HG03575 (cell line): Measurements from ENCODE around the gene SNX22.
"Not testable (repeated sequence)": the region's sequence is repeated elsewhere in the genome, so short reads cannot be mapped to it uniquely, and the experiment has no call there.

Source experiments
- ATAC-seq: cut with Tn5 transposase; IDR thresholded peaks from one replicate; pipeline ENCODE4 v1.9.1; 2021; ENCODE audit not compliant: unreplicated experiment, insufficient number of reproducible peaks, low FRiP score; ENCODE audit errors: extremely low read depth

SNX22 gene

GRCh38 chr15:64151727-64152506 lies at the start of gene SNX22:
Gene SNX22, plus strand, starts transcription at chr15:64151731. Its CDS starts 45 bp downstream, at chr15:64151776.
- no peak for ATAC-seq

GRCh38 chr15:64102497-64102896 lies 49.0 kb upstream of the SNX22 start:
- no peak for ATAC-seq

DNA sequence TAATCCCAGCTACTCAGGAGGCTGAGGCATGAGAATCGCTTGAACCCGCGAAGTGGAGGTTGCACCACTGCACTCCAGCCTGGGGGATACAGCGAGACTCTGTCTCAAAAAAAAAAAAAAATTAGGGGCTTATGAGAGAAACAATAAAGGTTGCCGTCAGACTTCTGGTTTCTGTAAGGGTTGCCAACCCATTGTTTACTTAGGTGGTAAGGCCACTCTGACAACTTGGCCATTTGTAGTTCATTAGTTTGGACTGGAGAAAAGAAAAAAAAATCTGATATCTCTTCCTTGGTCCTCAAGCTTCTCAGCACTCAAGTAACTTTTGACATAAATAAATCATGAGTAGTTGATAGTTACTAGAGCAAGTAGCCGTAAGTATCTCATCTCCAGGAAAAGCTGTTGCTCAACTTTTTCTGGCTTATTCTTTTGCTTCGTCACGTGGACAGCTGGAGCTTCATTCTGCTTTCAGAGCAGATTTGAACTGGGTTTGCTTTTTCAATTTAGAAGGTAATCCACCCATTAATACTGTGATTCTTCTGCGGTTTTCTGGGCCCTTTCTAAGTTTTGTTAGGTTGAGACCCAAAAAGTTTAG lies 46.3 kb upstream of the SNX22 start:
- no peak for ATAC-seq

- no peak for ATAC-seq
Measured at GRCh38 chr15:64107337-64107736, 44.2 kb upstream of the SNX22 start.

DNA sequence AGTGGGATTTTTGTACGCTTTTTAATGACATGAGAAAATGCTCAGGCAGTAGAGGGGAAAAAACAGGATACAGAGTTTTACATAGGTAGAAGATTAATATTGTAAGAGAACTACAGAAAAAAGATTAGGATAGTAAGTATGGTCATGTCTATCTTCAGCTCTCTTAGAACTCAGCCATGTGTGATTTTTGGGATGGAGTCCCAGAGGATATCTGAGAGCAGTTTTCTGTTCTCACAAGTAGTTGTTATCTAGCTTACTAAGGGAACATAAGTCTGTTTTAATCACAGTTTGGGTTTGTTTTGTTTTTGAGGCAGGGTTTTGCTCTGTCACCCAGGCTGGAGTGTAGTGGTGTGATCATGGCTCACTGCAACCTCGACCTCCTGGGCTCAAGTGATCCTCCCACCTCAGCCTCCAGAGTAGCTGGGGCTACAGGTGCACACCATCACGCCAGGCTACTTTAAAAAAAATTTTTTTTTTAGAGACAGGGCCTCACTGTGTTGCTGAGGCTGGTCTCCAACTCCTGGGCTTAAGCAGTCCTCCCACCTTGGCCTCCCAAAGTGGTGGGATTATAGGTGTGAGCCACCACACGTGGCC lies 41.3 kb upstream of the SNX22 start:
- not testable (repeated sequence) for ATAC-seq

DNA sequence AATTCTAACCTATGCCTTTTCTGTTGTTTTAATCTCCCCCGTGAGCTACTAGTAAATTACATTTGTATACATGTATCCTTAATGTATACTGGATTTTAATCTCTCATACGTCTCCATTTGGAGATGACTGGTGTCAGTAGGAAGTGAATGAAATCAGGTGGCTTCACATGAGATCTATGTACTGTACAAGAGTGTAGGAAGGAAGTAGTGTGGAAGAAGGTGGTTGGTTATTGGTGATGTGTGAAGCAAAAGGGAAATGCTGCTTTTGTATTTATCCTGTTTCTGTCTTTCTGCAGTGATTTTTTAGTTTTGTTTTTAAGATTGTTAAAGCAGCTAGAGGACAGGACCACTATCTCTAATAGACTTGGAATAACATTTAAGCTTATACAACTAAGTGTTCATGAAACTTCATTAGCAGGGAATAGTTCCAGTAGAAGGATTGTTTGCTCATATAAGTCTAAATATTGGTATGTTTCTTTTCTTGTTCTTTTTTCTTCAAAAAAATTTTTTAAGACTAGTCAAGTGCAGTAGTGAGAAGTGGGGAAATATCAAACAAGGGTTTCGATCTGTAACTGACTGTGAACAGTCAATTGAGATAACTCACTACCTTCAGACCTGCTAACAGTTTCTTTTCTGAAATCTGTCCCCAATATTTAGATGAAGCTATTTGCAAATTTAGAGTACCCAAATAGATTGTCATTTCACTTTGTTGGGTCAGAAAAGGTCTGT lies 40.4 kb upstream of the SNX22 start:
- no peak for ATAC-seq

GRCh38 chr15:64111679-64112050 lies 39.9 kb upstream of the SNX22 start:
- ATAC-seq = no peak

- ATAC-seq = no peak
Measured at GRCh38 chr15:64112073-64112772, 39.3 kb upstream of the SNX22 start.

GRCh38 chr15:64112904-64113303 lies 38.6 kb upstream of the SNX22 start:
- no peak for ATAC-seq

- no peak for ATAC-seq
Measured at GRCh38 chr15:64117759-64118487, 33.6 kb upstream of the SNX22 start.

DNA sequence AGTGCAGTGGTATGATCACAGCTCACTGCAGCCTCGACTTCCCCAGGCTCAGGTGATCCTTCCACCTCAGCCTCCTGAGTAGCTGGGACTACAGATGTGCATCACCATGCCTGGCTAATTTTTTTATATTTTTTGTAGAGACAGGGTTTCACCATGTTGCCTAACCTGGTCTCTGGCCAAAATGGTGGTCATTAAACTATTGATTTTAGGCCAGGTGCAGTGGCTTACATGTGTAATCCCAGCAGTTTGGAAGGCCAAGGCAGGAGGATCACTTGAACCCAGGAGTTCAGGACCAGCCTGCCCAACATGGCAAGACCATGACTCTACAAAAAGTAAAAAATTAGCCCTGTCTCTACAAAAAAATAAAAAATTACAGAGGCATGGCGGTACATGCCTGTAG lies 31.2 kb upstream of the SNX22 start:
- not testable (repeated sequence) for ATAC-seq

- no peak for ATAC-seq
Measured at GRCh38 chr15:64121614-64122013, 29.9 kb upstream of the SNX22 start.

DNA sequence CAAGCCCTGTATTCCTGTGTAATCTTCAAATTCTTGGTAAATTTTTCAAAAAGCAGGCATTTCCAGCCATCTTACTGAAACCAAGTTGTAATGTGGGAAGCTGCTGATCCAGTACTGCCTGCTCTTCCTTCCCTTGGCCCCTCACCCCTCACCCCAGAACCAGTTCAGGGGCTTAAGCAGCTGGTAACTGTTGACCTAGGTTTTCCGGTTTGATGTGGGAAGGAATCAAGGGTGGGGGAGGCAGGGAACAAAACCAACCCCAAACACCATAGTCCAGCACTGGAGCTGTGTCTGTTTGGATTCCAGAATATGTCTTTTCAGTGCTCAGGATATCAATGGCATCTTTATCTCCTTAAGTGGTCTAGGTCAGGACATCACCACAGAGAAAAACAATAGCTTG lies 29.1 kb upstream of the SNX22 start:
- ATAC-seq = no peak

GRCh38 chr15:64122936-64123351 lies 28.6 kb upstream of the SNX22 start:
- no peak for ATAC-seq

DNA sequence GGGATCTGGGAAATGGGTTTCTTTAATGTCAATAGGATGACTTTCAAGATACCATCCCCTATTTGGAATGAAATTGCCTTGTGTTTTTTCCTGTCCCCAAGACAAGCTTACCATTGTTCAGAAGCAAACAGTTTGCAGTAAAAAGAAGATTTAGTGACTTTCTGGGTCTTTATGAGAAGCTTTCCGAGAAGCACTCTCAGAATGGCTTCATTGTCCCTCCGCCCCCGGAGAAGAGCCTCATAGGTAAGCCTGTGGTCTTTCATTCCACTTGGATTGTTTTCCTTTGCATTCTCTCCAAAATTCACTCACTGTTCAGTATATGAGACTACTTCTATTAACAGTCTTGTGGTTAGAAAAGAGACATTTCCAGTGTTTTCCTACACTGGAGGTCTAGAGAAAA lies 25.6 kb upstream of the SNX22 start:
- ATAC-seq = no peak

- no peak for ATAC-seq
Measured at GRCh38 chr15:64127521-64128270, 23.8 kb upstream of the SNX22 start.

DNA sequence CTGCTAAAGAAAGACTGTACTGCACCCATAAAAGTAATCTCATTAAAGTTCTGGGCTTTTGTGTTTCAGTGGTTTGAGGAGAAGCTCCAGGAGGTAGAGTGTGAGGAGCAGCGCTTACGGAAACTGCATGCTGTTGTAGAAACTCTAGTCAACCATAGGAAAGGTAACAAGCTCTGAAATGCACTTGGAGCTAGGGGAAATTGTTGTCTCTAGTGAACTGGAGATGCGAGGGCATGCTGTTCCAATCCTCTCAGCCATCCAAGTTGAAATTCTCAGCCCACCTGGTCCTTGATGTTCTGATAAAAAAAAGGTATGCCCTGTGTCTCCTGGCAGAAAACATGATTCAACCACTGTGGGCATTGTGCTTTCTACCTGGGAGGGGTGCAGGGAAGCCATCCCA lies 21.4 kb upstream of the SNX22 start:
- no peak for ATAC-seq

DNA sequence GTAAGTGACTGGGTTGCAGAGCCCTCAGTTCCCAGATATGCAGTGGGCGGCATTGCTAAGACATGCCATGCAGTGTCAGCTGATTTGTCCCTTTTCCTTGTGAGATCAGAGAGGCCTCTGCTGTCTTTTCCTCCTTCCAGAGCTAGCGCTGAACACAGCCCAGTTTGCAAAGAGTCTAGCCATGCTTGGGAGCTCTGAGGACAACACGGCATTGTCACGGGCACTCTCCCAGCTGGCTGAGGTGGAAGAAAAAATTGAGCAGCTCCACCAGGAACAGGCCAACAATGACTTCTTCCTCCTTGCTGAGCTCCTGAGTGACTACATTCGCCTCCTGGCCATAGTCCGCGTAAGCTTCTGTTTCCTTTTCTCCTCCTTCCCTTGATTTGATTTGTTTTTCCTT lies 20.0 kb upstream of the SNX22 start:
- no peak for ATAC-seq
